Caki2 (cell line): ENCODE data around the gene PUS3. TPM values are rescaled to one million over a fixed set of nuclear protein-coding genes. Genes with fewer than 3 reads are reported as not detected.

Experiments used
- DNase-seq: peaks from one replicate; pipeline ENCODE4 v3.0.0-alpha.2; 2015; ENCODE audit warnings: low read depth
- in situ Hi-C: cut with HindIII; loops from 2 replicates; pipeline ENCODE4 v1.10.0; 2016; ENCODE audit warnings: low sequenced_read_pairs, low pct_unique_long_range_greater_than_20kb, mixed read lengths
- total RNA-seq: library from RNA; depleted of rRNA; stranded (reverse); fragments of >200 nt; shearing (Covaris generic); gene quantifications from 2 replicates; pipeline ENCODE4 v1.2.3, GENCODE V29; 2014; ENCODE audit warnings: low replicate concordance

The PUS3 gene
- total RNA-seq, 1 experiment from 2014 or later, result 7.1 TPM

DNA sequence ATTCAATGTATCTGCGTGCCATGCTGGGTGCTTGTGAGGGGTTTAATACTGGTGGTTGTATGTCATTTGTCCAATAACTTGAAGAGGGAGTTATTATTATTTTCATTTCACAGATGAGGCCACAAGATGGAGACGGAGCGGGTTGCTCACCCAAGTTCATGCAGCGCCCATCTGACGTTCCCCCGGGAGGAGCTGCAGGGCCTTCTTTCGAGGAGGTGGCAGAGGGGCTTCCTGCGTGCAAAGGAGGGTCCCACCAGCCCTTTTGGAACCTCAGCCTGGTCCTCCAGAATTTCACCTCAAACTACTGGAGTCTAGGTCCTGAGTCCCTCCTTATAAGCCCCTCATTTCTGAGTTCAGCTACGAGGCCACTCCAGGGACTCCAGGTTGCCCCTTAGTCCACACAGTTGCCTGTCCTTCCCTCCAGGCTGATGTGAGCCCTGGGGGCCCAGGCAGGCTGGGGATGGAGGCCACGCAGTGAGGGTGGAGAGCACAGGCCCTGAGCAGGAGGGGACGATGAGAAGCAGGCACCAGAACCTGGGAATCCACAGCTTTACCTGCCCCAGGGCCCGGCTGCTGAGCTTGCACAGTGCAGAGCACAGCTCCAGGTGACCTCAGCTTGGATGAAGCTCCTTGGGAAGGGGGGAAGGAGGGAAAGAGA is 39.9 kb upstream of the PUS3 start:
- DNase-seq, result no peak
- in situ Hi-C loops, result no loop called here

DNA sequence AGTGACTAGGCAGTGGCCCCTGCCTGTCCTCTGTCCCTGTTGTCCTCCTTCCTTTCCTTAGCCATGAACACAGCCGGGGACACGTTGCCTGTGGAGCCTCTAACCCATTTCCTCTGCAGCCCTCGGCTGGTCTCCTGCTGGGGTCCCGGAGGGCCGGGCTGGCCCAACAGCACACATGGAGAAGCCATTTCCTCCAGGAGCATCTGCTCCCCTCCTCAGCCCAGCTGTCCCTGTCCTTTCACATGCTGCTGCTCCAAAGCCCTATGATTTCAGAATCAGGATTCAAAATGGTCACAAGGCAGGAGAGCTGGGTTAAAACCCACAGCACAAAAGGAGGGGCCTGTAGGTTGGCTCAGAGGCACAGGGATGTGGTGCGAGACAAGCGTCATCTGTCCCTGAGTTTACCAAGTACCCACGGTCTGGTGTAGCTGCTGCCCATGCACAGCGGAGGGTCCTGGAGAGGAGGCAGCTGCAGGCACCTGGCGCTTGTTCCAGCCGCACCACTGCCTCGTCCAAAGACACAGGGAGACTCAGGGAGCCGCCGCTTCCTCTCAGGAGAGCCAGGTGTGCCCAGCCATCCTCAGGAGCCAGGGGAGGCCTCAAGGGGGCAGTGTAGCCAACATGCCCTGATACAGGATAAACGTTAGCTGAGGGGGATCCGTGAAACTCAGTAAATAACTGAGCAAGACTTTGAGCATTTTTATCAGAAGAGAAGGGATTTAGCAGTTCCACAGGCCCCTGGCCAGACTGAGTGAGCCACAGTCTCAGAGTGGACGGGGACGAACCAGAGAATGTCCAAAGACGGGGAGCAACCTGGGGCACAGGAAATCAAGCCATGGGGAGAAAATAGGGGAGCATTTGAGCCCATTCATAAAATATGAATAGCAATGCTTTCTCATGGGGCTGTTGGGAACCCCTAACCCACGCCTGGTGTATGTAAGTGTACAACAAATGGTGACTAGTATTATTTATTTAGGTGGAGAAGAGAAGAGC is 38.9 kb upstream of the PUS3 start:
- DNase-seq, result no peak
- in situ Hi-C loops, result no loop called here

DNA sequence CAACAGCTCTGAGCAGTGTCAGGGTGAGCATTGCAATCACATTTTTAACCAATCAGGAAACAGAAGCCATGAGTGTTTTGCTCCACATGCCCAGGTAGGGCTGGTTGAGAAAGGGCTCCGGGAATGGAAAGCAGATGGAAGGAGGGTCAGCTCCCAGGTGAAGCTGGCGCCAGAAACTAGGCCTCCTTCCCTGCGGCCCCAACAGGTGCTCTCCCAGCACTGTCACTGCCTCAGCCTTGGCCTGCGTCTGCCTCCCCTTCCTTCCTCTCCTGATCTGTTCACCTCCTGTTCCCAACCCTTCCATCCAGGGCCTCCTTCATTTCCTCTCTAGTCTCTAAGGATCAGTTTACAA is 38.2 kb upstream of the PUS3 start:
- in situ Hi-C loops, result no loop called here

DNA sequence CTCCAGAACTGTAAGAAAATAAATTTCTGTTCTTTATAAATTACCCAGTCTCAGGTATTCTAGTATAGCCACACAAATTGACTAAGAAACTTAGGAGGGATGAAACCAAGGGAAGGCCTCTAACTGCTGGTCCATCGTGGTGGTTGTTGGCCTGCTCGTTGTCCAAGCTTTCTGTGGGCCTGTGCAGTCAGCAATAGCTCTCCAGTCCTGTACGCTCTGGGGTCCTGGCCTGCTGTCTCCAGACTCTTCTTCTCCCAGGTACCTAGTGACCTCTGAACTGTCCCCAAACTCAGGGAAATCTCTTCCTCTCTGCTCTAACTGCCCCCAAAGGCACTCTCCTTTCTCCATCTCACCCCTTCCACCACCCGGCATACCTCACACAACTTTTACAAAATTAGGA is 37.1 kb upstream of the PUS3 start:
- in situ Hi-C loops, result no loop called here
- DNase-seq, result no peak

More for the DNA sequence above, 38.2 kb upstream of the PUS3 start:
- DNase-seq, result no peak

DNA sequence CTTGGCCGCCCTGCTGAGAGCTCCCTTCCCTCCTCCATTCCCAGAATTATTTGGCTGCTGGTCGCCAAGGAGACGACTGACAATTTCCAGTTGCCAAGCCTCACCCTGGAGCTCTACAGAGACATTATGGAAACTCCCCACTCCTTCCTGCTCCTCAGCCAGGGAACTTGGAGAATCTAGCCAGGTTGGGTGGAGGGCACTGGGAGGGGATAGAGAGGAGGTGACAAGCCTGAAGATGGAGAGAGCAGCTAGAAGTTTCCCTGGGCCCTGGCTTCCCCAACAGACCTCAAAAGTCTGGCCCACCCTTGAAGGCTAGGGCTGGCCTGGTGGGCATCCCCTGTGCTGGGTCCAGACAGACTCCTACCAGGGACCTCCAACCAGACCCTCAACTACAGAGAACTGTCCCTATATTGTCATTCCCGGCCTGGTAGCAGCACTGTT is 36.1 kb upstream of the PUS3 start:
- in situ Hi-C loops, result no loop called here
- no peak for DNase-seq

DNA sequence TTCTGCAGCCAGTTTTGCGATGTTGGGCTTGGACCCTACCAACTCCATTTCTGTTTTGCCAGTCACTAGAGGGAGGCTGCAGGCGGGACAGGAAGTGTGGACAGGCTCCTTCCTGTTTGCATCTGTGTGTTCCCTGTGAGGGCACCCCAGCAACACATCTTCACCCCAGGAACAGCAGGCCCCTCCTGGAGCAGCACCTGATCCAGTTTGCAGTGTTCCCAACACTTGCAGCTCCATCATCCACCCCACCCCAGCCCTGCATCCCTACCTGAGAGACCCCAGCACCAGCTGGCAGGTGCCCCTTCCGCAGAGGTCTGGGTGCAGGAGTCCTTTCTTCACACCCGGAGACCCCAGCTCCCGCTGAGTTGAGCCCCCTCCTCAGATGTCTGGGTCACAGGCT is 35.4 kb upstream of the PUS3 start:
- in situ Hi-C loops, result no loop called here
- no peak for DNase-seq

DNA sequence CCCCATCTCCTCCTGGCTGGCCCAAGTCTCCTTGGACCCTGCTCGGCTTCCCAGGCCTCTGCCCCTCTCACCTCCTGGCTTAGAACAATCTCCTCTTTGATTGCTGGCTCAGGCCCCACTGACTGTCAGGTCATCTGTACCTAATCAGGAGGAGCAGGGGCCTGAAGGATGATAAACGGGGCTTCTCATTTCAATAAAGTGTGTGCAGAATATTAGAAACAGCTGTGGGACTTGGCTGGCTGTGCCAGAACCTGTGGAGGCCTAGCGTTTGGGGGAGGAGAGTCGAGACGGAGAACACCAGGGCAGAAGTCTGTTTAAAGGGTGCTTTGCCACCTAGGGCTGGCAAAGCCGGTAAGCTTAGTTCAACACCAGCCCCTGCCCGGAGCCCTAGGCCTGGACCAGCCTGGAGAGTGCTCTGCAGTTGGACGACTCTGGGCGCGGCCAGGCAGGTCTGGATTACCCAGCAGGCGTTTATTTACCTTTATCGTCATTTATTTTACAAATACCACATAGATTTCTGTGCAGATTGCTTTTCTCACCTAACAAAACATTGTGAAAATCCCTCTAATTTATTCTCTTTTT is 32.7 kb upstream of the PUS3 start:
- no peak for DNase-seq
- in situ Hi-C loops, result no loop called here

DNA sequence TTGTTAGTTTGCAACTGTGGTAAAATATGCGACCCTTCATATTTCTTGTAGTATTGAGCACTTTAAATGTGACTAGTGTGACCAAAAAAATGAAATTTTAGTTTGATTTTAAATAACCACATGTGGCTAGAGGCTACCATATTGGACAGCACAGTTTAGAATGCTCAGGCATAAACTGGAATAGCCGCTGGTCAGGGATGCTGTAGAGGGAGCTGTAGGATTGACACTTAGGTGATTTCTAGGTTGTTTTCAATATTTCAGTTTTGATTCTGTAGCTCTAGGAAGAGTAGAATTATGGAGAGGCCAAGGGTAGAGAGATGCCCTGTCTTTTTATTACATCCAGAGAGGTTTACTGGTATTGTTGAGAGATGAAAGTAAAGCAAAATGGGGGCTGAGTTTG is 32.0 kb upstream of the PUS3 start:
- no peak for DNase-seq
- in situ Hi-C loops, result no loop called here

DNA sequence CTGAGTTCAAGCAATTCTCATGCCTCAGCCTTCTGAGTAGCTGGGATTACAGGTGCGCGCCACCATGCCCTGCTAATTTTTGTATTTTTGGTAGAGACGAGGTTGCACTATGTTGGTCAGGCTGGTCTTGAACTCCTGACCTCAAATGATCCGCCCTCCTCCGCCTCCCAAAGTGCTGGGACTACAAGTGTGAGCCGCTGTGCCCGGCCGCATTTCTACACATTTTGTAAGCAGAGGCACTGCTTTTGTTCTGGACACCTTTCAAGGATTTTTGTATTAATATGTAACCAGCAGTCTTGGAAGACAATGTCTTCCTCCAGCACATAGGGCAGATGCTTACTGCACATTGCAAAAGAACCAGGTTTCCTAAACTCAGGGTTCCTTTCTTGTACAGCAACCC is 31.5 kb upstream of the PUS3 start:
- in situ Hi-C loops, result no loop called here
- no peak for DNase-seq

DNA sequence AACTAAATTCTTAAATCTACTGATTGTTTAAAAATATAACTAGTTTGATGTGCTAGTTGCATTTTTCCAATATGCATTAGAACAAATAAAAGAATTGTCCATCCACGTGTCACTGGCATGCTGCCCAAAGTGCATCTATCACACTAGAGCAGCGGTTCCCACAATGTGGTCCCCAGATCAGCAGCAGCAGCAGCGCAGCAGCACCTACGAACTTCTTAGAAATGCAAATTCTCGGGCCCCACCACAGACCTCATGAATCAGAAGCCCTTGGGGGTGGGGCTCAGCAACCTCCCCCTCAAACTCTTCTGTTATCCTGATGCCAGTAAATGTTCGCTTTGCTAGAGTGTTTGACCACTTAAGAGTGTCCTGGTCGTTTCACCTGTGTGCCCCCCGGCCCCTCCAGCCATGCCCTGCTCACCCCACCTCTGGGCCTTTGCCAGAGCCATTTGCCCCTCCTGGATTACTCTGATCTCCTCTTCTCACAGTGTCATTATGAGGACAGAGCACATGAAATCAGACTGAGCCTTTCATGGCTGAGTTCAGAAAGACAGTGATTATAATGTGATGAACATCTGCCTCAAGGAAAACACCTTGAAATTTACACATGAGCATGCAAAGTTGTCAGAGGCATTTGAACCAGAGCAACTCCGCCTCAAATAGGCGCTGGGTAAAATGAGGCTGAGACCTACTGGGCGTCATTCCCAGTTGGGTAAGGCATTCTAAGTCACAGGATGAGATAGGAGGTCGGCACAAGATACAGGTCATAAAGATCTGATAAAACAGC is 30.2 kb upstream of the PUS3 start:
- in situ Hi-C loops, result no loop called here
- no peak for DNase-seq

DNA sequence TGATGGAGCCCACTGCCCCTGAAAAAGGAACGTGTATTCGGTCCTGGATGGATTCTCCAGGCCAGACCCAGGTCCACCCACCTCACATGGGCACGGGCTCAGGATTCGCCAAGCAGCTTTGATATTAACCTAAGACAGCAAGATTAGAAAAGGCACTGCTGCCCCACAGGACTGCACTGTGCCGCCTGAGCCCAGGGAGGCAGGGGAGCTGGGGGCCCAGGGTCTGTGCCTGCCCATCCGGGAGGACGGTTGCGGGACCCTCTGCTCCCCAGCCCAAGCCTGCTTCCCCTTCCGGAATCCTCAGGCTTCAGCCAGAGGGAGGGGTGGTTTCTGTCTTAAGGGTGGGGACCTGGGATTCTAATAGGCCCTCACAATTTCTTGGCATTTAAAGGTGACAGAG is 29.3 kb upstream of the PUS3 start:
- in situ Hi-C loops, result no loop called here

DNA sequence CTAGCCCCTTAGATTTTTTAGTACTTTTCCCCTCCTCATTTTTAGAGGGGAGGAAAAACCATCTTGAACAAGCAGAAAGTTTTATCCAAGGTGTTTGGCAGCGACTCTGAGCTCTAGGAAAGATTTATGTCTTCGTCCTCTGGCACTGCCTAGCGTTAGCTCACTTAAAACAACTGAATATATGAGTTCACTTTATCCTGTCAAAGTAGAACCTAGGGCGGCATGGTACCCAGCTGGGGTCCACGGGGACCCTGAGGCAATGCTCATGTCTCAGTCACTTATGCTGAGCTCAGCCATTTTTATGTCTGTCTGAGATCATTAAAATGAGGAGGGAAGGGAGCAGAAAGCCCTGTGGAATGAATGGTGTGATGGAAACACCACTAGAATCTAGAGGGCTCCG is 28.7 kb upstream of the PUS3 start:
- DNase-seq, result no peak
- in situ Hi-C loops, result no loop called here

More for the DNA sequence above, 29.3 kb upstream of the PUS3 start:
- DNase-seq, result no peak

DNA sequence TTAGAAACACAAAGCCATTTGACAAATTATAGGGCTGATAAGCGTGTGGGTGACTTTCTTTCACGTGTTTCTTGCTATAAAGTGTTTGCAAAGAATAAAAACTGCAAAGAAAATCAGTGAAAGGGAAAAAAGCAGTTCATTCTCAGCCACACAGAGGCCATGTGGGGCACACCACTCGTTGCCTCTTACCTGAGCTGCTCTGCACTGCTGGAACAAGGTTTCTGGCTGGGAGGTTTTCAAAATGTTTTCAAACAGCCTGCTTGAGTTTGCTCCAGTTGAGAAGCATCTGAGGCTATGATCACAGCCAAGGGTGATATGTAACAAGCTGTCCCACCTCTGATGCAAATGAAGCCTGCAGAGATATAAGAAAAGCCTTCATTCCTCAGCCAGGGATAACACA is 28.1 kb upstream of the PUS3 start:
- in situ Hi-C loops, result no loop called here
- DNase-seq, result no peak

DNA sequence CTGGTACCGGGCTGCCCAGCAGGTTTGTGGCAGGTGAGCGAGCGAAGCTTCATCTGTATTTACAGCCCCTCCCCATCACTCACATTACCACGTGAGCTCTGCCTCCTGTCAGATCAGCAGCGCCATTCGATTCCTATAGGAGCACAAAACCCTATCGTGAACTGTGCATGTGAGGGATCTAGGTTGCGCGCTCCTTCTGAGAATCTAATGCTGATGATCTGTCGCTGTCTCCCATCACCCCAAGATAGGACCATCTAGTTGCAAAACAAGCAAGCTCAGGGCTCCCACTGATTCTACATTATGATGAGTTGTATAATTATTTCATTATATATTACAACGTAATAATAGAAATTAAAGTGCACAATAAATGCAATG is 27.1 kb upstream of the PUS3 start:
- no peak for DNase-seq
- in situ Hi-C loops, result no loop called here

DNA sequence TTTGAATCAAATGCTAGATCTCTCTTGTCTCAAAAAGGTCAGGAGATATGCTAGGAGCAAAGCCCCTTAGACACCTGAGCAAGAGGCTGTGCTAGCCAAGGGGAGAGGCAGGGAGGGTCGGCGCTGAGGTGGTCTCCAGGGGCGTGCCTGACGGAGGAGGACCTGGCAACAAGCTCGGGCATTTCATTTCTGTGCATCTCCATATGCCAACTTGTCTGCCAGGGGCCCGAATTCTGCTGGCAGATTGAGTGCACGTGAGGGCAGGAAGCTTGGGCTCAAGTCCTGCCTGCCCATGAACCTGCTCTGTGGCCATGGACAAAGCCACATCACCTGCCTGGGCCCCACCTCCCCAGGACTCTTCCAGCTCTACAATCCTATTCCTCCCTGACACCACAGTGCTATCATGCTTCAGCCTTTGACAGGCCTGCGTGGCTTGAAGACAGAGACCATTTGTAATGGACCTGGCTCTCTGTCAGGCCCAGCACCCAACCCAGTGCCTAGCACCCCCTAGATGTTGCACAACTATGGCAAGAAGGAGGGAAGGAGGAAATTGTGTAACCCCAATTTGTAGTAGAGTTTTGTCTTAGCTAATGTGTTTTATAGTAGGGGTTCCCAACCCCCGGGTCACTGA is 26.6 kb upstream of the PUS3 start:
- in situ Hi-C loops, result no loop called here
- DNase-seq, result no peak

DNA sequence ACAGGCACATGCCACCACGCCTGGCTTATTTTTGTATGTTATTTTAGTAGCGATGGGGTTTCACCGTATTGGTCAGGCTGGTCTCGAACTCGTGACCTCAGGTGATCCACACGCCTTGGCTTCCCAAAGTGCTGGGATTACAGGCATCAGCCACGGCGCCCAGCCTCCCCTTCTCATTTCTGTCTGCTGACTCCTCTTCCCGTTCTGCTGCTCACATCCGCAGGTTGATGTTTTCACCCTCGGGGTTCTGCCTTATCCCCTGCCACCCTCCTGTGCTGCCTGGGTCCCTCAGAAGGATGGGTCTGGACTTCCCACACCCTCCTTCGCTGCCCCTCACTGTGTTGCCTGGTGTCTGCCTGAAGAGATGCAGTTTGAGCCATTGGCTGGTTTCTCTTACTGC is 23.7 kb upstream of the PUS3 start:
- DNase-seq, result no peak
- in situ Hi-C loops, result no loop called here

DNA sequence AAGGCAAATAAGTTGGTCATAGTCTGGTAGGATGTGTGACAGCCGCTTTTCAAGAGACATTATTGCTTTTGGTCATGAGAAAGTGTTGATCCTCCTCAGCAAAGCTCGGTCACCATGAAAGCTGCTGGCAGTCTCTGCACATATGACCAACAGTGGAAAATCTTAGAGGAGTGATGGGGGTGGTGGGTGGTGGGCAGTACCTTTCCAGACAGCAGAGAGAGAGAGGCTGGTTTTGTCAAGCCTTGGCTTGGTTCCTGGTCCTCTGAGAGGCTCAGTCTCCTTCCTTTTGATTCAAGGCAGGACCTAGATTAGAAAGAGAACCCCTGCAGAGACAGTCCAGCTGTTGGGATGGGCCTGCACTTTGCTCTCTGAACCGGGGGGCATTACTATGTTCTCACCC is 22.8 kb upstream of the PUS3 start:
- no peak for DNase-seq
- in situ Hi-C loops, result no loop called here

DNA sequence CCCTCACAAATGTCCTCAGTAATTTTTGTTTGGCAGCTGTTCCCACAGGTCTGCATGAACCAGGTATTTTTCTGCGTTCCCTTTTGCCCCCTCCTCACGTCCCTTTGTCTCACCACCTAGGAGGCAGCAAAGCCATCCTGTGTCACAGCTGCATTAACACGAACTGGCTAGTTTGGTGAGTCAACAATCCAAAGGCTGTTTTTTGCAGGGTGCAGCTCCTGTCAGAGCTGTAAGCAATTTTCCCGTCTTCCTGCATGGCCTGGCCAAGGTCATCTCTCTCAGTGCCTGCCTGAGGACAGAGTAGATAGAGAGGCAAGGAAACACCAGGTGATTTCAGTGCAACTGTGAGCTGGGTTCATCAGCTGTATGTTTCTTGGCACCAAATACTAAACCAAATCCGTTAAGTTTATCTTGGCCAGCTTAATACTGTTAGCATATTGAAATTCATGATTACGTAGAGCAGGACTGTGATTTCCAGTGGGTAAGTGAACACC is 22.3 kb upstream of the PUS3 start:
- DNase-seq, result no peak
- in situ Hi-C loops, result no loop called here
